ENCODE results near the gene IFNA21.
"Not testable (repeated sequence)": the region's sequence is repeated elsewhere in the genome, so short reads cannot be mapped to it uniquely, and the experiment has no call there.

IFNA21 gene

DNA sequence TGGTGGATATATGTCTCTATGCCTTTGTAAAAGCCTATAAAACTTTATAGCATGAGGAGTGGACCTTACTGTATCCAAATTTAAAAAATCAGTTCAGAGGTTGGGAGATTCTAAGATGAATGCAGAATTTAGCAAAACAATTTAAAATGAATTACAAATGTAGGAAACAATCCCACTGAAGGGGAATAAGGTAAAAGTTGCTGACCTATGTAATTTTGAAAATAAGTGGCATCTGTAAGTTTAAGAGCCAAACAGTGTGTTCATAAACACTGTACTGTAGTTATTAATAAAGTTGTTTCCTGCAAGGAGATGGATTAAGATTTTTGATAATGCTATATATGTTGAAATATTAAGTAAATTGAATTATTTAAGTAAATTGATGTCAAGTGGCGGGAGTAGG is 29.4 kb downstream of the IFNA21 start:
- DNase-seq = no peak

DNA sequence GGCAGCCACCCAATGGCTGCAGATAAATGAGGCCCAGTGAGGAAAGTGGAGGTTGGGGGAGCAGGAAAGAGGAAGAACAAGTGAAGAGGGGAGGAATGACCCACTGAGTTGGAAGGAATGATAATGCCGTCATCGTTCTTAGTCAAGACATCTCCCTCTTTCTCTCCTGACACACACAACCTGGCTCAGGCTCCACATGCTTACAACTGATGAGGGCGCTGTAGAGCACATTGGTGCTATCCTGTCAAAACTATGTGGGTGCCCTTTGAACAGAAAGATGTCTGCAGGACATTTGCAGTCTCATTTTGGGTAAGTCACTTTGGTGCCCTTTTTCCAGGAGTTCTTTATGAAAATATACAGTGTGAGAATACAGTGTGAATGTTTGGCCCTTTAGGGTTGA is 30.7 kb downstream of the IFNA21 start:
- no peak for DNase-seq

DNA sequence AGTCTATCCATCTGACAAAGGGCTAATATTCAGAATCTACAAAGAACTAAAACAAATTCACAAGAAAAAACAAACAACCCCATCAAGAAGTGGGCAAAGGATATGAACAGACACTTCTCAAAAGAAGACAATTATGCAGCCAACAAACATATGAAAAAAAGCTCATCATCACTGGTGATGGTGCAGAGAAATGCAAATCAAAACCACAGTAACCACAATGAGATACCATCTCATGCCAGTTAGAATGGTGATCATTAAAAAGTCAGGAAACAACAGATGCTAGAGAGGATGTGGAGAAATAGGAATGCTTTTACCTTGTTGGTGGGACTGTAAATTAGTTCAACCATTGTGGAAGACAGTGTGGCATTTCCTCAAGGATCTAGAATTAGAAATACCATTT is 38.3 kb downstream of the IFNA21 start:
- not testable (repeated sequence) for DNase-seq

DNA sequence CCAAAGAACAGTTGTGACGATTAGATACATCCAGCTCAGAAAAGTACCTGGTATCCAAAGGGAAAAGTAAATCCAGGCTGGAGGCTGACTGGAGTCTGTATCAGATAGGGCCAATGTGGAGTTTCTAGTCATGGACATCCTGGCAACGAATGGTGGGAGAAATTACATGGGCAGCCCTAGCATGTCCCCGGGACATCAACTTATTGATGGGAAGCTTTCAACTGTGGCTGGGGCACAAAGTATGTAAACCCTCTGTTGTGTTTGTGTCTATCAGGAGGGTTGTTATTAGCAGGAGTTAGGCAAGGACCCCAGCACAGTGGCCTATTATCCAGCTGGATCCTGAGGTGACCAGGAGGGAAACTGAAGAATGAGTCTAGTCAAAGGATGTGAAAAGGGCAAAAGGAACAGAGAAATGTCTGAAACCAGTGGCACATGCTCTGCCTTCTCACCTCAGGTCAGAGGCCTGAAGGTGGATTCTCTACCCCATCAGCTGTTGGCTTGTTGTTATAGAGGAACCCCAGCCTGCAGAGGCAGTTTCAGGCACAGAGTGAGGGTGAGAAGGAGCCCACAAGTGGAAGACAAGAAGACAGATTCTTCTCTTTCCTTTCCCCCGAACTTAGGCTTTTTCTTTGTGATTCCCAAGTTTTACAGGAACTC is 44.7 kb downstream of the IFNA21 start:
- no peak for DNase-seq

DNA sequence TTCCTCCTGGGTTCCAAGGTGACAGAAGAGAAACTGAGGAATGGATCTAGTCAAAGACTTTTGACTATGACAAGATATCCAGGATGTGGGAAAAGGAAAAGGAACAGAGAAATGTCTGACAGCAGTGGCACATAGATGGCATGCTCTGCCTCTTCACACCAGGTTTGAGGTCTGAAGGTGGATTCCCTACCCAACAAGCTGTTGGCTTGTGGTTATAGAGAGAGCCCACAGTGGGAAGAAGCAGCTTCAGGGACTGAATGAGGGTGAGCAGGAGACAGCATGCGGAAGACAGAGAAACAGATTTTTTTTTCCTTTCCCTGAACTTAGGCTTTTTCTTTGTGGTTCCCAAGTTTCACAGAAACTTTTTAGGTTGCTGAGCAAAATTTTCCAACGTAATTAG is 45.4 kb downstream of the IFNA21 start:
- no peak for DNase-seq

DNA sequence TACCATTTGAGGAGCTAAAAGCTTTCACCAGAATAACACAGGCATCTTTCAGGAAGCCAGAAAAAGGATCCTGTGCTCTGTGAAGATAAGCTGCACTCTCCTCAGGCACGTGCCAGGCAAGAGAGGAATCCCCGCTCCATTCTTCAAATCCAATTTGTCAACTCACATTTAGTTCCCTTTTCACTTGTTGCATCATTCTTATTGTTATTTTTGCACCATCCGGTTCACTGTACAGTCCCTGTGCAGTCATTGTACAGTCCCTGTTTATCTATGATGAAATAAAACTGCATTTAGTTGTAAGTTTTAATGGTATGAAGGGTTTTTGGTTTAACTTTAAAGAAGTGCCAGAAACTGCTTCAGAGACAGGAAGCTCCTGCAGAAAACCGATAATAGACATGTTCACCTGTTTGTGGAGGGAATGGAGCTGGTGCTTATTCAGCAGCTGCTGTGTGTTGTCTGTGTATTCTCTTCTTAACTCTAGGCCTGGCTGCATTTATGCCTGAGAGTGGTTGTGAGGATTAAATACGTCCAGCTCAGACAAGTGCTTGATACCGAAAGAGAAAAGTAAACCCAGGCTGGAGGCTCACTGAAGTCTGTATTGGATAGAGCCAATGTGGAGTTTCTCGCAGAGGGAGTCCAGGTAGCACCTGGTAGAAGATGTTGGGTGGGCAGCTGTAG is 47.2 kb downstream of the IFNA21 start:
- DNase-seq = no peak
